DND-41 (cell line): ENCODE results near the gene KIF26A.

Experiments used
- CTCF ChIP-seq: IDR thresholded peaks from 2 replicates; pipeline ENCODE4 v1.5.1; 2012; ENCODE audit warnings: borderline replicate concordance, low read length, moderate library complexity, mild to moderate bottlenecking; ENCODE audit not compliant: poor library complexity, severe bottlenecking; ENCODE audit errors: extremely low read depth
- EZH2 ChIP-seq: IDR thresholded peaks from 3 replicates; pipeline ENCODE4 v1.6.1; 2012; ENCODE audit warnings: borderline replicate concordance, low read depth, mild to moderate bottlenecking, moderate library complexity, low read length, inconsistent platforms; ENCODE audit not compliant: severe bottlenecking

GRCh38 chr14:104216457-104216856, 78.1 kb downstream of the KIF26A start:
- no peak for TF ChIP-seq EZH2
- TF ChIP-seq CTCF: no peak
